HFF-Myc (cell line): ENCODE measurements around the gene LRRC15.

Experiments used
- DNase-seq: peaks from one replicate; pipeline ENCODE4 v3.0.0-alpha.2; 2011; ENCODE audit warnings: low read depth; ENCODE audit errors: extremely low read depth
- H3K4me3 ChIP-seq: replicated peaks from 2 replicates; pipeline ENCODE4 v1.5.1; 2011; ENCODE audit warnings: low read depth, mild to moderate bottlenecking, control low read depth, low read length
- TF ChIP-seq, protein P1 (sequence below): IDR thresholded peaks from 2 replicates; pipeline ENCODE4 v1.5.1; 2012; ENCODE audit warnings: mild to moderate bottlenecking, low read depth, low read length, control low read depth; ENCODE audit errors: missing control alignments

The LRRC15 gene

DNA sequence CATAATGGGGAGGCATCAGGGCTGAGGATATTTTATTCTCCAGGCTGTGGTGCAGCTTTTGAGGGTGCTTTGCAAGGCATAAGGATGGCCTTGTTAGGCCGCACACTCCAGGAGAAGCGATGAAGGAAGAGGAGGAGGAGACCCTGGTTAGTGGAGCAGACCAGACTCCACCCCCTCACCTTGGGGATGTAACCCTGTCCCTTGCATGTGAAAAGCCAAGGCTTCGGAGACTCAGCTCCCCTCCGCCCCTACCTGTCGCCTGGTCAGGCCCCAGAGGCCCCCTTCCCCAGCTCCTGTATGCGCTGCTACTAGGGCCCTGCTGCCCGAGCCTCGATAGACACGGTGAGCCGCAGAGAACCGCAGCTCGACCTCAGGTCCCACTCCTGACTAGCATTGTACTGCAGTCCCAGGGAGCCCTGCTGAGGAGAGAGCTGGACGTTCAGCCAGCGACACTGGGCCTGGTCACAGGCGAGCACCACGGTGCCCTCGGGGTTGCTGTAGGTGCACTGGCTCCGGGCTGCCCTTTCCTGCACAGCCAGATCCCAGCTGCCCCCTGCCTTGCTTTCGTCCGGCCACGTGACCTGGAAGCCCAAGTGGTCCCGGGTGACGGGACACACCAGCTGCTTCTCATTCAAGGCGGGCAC lies 28.7 kb downstream of the LRRC15 start:
- TF ChIP-seq, protein P1, sequence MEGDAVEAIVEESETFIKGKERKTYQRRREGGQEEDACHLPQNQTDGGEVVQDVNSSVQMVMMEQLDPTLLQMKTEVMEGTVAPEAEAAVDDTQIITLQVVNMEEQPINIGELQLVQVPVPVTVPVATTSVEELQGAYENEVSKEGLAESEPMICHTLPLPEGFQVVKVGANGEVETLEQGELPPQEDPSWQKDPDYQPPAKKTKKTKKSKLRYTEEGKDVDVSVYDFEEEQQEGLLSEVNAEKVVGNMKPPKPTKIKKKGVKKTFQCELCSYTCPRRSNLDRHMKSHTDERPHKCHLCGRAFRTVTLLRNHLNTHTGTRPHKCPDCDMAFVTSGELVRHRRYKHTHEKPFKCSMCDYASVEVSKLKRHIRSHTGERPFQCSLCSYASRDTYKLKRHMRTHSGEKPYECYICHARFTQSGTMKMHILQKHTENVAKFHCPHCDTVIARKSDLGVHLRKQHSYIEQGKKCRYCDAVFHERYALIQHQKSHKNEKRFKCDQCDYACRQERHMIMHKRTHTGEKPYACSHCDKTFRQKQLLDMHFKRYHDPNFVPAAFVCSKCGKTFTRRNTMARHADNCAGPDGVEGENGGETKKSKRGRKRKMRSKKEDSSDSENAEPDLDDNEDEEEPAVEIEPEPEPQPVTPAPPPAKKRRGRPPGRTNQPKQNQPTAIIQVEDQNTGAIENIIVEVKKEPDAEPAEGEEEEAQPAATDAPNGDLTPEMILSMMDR: no peak
- no peak for DNase-seq

DNA sequence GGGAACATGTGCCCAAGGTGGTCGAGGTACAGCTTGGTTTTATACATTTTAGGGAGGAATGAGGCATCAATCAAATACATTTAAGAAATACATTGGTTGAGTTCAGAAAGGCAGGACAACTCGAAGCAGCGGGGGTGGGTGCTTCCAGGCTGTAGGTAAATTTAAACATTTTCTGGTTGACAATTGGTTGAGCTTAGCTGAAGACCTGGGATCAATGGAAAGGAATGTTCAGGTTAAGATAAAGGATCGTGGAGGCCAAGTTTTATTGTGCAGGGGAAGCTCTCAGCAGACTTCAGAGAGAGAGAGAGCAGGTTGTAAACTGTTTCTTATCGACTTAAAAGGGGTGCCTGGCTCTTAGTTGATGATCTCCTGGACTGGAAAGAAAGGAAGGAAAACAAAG lies 29.7 kb downstream of the LRRC15 start:
- H3K4me3 ChIP-seq: no peak overlapping the region
- no peak for DNase-seq
- TF ChIP-seq, protein P1: no peak

More for the DNA sequence above, 28.7 kb downstream of the LRRC15 start:
- H3K4me3 ChIP-seq: no peak overlapping the region

DNA sequence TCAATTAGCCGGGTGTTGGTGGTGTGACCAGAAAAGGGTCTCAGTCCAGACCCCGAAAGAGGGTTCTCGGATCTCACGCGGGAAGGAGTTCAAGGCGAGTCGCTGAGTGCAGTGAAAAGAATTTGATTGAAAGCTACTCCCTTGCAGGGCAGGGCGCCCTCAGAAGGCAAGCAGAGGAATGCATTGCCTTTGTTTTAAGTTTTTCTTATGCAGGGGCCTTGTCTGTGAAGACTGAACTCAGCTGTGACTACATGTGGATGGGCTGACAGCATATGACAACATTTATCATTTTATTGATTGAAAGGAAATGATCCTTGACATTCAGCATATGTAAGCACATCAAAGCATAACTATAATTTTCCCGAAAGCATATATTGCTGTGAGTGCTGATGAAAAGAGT lies 30.2 kb downstream of the LRRC15 start:
- DNase-seq: no peak
- no peak overlapping the region for H3K4me3 ChIP-seq
- TF ChIP-seq, protein P1: no peak

DNA sequence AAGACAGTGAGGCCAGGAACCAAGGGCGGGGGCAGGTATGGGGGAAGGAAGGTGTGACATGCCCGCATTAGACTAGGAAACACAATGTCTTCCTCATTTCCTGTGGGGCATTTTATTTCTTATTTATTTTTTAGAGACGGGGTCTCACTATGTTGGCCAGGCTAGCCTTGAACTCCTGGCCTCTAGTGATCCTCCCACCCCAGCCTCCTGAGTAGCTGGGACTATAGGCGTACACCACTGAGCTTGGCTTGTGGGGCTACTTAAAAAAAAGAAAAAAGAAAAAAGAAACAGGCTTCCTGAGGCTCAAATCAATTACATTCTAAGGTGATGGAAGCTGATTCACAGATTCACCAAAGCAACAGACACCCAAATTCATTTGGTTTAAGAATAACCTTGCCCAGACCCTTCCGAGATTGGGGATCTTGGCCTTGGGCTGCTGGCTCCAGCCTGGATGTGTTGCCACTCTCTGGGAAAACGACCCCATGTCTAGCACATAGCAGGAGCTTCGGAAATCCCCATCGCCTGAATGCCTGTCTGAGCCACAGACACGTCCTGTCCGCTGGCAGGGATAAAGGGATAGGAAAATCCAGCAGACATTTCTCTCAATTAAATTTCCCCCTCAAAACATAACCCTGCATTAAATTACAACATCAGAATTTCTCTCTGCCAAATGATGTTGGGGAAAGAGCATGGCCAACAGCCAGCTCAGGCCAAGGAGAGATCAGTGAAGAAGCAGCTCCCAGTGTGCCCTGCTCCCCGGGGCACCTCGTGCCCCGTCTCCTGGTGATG lies 31.4 kb downstream of the LRRC15 start:
- TF ChIP-seq, protein P1: no peak
- DNase-seq: no peak
- no peak overlapping the region for H3K4me3 ChIP-seq

DNA sequence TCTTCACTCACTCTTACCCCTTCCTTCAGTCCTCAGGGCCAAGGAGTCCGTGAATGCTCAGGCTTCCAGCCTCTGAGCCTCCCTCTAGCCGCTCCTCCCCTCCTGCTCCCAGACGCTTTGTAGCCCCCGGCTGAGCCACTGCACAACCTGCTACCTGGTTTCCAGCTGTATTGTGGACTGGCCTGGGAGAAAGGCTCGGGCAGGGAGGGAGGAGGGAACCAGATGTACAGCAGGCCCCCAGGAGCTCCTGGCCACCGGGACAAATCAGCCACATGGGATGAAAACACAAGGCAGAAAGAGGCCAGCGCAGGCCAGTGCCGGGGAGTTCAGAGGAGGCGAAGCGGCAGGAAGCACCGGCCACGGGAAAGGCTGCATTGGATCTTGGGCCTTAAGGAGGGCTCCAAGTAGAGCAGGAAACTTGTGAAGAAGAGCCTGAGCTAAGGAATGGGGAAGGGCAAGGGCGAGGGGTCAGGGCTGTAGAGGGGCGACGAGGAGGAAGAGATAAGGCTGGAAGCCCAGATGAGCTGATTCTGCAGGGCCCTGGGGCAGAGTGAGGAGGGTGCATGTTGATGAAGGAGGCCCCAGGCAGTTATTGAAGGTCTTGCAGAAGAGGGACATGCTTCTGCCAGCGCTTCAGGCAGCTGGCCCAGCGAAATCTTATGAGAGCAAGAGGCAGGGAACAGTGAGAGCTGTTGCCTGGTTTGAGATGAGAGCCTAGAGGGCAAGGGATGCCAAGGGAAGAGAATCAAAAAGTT lies 32.8 kb downstream of the LRRC15 start:
- H3K4me3 ChIP-seq: no peak overlapping the region
- TF ChIP-seq, protein P1: no peak
- no peak for DNase-seq

DNA sequence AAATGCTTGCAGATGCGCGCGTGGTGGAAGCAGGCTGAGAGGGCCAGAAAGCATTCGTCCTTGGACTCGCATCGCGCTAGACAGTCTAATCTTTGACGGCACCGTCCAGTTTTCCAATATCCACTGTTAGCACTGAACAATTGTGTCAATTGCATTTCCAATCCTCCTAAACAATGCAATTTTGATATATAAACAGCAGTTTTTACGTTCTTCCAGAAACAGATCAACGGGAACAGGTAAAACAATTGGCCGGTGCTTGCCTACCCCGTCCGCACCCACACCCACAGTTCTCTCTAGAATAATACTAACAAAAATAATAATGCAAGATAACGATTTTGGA lies 35.6 kb downstream of the LRRC15 start:
- TF ChIP-seq, protein P1: no peak
- peak overlapping the region; percentile 43; the same call in 1 of the 2 replicates for H3K4me3 ChIP-seq
- DNase-seq: no peak
